ENCODE measurements around the gene CCDC9. TPM values are rescaled to one million over a fixed set of nuclear protein-coding genes. Genes with fewer than 3 reads are reported as not detected.
"Not testable (repeated sequence)": the region's sequence is repeated elsewhere in the genome, so short reads cannot be mapped to it uniquely, and the experiment has no call there.

The CCDC9 gene
- total and polyA plus RNA-seq, 4 donors, result 1.4 to 8.1 (median 5.4) TPM

GRCh38 chr19:47284324-47284899 lies 28.1 kb downstream of the CCDC9 start:
- Histone ChIP-seq H3K9me3 (ENCODE audit: control insufficient read depth in 4 of 4, low read length in 3 of 4) (no peaks in the 10 kb centered on the region), H3K4me1 (ENCODE audit: control insufficient read depth in 4 of 4, insufficient read depth in 4 of 4, low read length in 3 of 4) (peaks cover 0 to 5% (median 1%) of the 10 kb centered on the region in 4 donors), H3K36me3 (ENCODE audit: control insufficient read depth in 4 of 4, insufficient read depth in 3 of 4, low read depth in 1 of 4, low read length in 3 of 4) (no peaks in the 10 kb centered on the region), H3K4me3 (ENCODE audit: low read depth in 1 of 3, low read length in 3 of 3) (no peak overlapping the region), H3K27ac (ENCODE audit: low read depth in 1 of 2, low read length in 2 of 2) (no peak overlapping the region), H3K27me3 (ENCODE audit: control insufficient read depth in 4 of 4, insufficient read depth in 4 of 4, low read length in 3 of 4) (no peaks in the 10 kb centered on the region), H3K9ac (ENCODE audit: low read depth in 1 of 2, low read length in 2 of 2) (no peak overlapping the region)
- 27% methylated on average over 9 of the region's 9 CpGs for WGBS
- no peak for TF ChIP-seq HNF4A (conservative IDR thresholded peaks at IDR 0.05)
- peak; percentile 96 for TF ChIP-seq CTCF (IDR thresholded peaks at IDR 0.05; ENCODE audit: low read depth, low read length, missing input control)
- TF ChIP-seq RAD21 (IDR thresholded peaks at IDR 0.05), result peak; percentile 78 to 80
- no peak for DNase-seq (ENCODE audit: low spot score)

- no peak overlapping the region for H3K4me3 ChIP-seq (ENCODE audit: low read depth in 1 of 3, low read length in 3 of 3)
- no peak overlapping the region for H3K27ac ChIP-seq (ENCODE audit: low read depth in 1 of 2, low read length in 2 of 2)
- H3K36me3 ChIP-seq (ENCODE audit: control insufficient read depth in 4 of 4, insufficient read depth in 3 of 4, low read depth in 1 of 4, low read length in 3 of 4), result peaks cover 0 to 3% (median 2%) of the 10 kb centered on the region in 4 donors
- no peak overlapping the region for H3K9ac ChIP-seq (ENCODE audit: low read depth in 1 of 2, low read length in 2 of 2)
- peak; percentile 84 for DNase-seq (ENCODE audit: low spot score)
- no peaks in the 10 kb centered on the region for H3K4me1 ChIP-seq (ENCODE audit: control insufficient read depth in 4 of 4, insufficient read depth in 4 of 4, low read length in 3 of 4)
- no peak for TF ChIP-seq HNF4G (IDR thresholded peaks at IDR 0.05)
- TF ChIP-seq REST (IDR thresholded peaks at IDR 0.05), result no peak
- TF ChIP-seq NR2F2 (IDR thresholded peaks at IDR 0.05), result no peak
- peak; percentile 74 for TF ChIP-seq CTCF (IDR thresholded peaks at IDR 0.05; ENCODE audit: low read depth, low read length, missing input control)
- no peak for TF ChIP-seq HNF4A (conservative IDR thresholded peaks at IDR 0.05)
- no peak for TF ChIP-seq MAX (IDR thresholded peaks at IDR 0.05)
- no peak for TF ChIP-seq TAF1 (conservative IDR thresholded peaks at IDR 0.05)
- no peak for TF ChIP-seq JUND (IDR thresholded peaks at IDR 0.05)
- no peak for TF ChIP-seq FOXA2 (IDR thresholded peaks at IDR 0.05)
- TF ChIP-seq EGR1 (IDR thresholded peaks at IDR 0.05; ENCODE audit: low read depth in 2 of 2), result no peak
- TF ChIP-seq SP1 (IDR thresholded peaks at IDR 0.05), result no peak
- TF ChIP-seq ATF3 (IDR thresholded peaks at IDR 0.05), result no peak
- peak; percentile 85 to 90 for TF ChIP-seq RAD21 (IDR thresholded peaks at IDR 0.05)
- TF ChIP-seq ZBTB33 (IDR thresholded peaks at IDR 0.05), result no peak
- no peaks in the 10 kb centered on the region for H3K27me3 ChIP-seq (ENCODE audit: control insufficient read depth in 4 of 4, insufficient read depth in 4 of 4, low read length in 3 of 4)
- WGBS, result 22% methylated on average over 12 of the region's 12 CpGs
- H3K9me3 ChIP-seq (ENCODE audit: control insufficient read depth in 4 of 4, low read length in 3 of 4), result no peaks in the 10 kb centered on the region
Observed at GRCh38 chr19:47296036-47296435, 39.7 kb downstream of the CCDC9 start.

GRCh38 chr19:47300867-47301266 lies 44.5 kb downstream of the CCDC9 start:
- not testable (repeated sequence) for H3K27ac ChIP-seq (ENCODE audit: low read depth in 1 of 2, low read length in 2 of 2); H3K36me3 ChIP-seq (ENCODE audit: control insufficient read depth in 4 of 4, insufficient read depth in 3 of 4, low read depth in 1 of 4, low read length in 3 of 4); H3K9me3 ChIP-seq (ENCODE audit: control insufficient read depth in 4 of 4, low read length in 3 of 4); H3K27me3 ChIP-seq (ENCODE audit: control insufficient read depth in 4 of 4, insufficient read depth in 4 of 4, low read length in 3 of 4); H3K4me1 ChIP-seq (ENCODE audit: control insufficient read depth in 4 of 4, insufficient read depth in 4 of 4, low read length in 3 of 4); DNase-seq (ENCODE audit: low spot score); H3K9ac ChIP-seq (ENCODE audit: low read depth in 1 of 2, low read length in 2 of 2); H3K4me3 ChIP-seq (ENCODE audit: low read depth in 1 of 3, low read length in 3 of 3)
- WGBS, result 95% methylated on average over 14 of the region's 14 CpGs
